HCT116 (cell line): Measurements from ENCODE around the gene RNF144B. TPM values are rescaled to one million over a fixed set of nuclear protein-coding genes. Genes with fewer than 3 reads are reported as not detected.

ENCODE experiments used
- ATAC-seq: fragments of 200-7000 bp; cut with Tn5 transposase; 2 replicates; pipeline ENCODE4 v1.9.1; 2020; ENCODE audit warnings: mild to moderate bottlenecking, moderate library complexity
- BruUV-seq: library from RNA; stranded (reverse); fragments of 400-500 nt; replicated peaks from 2 replicates; lab custom pipeline; 2021; lab: Mats Ljungman, UMichigan
- CTCF ChIA-PET: fragments of 300-600 bp; sonication (Branson Sonifier 250); formaldehyde crosslinking; loops from one replicate; lab custom pipeline; 2021; ENCODE audit warnings: antibody characterized with exemption; lab: Charles Lee
- POLR2A ChIA-PET: fragments of 300-600, 350-600 bp; sonication (Branson Sonifier 250); formaldehyde crosslinking; loops from one replicate; lab custom pipeline; 2021; ENCODE audit warnings: antibody characterized with exemption; lab: Charles Lee
- RAD21 ChIA-PET, 2 experiments: fragments of 300-600 bp; sonication (Branson Sonifier 250); formaldehyde crosslinking; loops; one replicate each; lab custom pipeline; 2023; ENCODE audit warnings: low total read pairs in 2 of 2; ENCODE audit not compliant: uncharacterized antibody in 2 of 2, unreplicated experiment in 2 of 2, low non-redundant PET in 1 of 2; lab: Charles Lee
- DNase-seq: peaks from one replicate; pipeline ENCODE4 v3.0.0-alpha.2; 2010; ENCODE audit warnings: low read depth, low spot score
- H2AFZ ChIP-seq: fragments of 200-600 bp; shearing (Covaris generic), sonication (generic); 2 replicates; pipeline ENCODE4 v1.6.1; 2017; ENCODE audit warnings: low read depth, mixed run types, mixed read lengths, antibody characterized with exemption, low read length; ENCODE audit not compliant: poor library complexity, severe bottlenecking
- H3K27ac ChIP-seq: 2 replicates; pipeline ENCODE4 v1.5.1; 2012; ENCODE audit warnings: low read depth, low read length
- H3K27me3 ChIP-seq: fragments of 200-600 bp; sonication (generic); 2 replicates; pipeline ENCODE4 v1.6.1; 2016; ENCODE audit warnings: mixed run types, low read length, mixed read lengths; ENCODE audit not compliant: insufficient read depth
- H3K36me3 ChIP-seq, 2 experiments: fragments of 200-500 bp in 1 of 2; fragments of 200-600 bp in 1 of 2; sonication (Bioruptor generic) in 1 of 2; sonication (generic) in 1 of 2; 2 replicates each; pipeline versions ENCODE4 v1.5.1 to v1.6.1; 2014 to 2016; ENCODE audit warnings: low read length in 2 of 2, inconsistent platforms in 1 of 2, mixed read lengths in 1 of 2, mixed run types in 1 of 2; ENCODE audit not compliant: insufficient read depth in 2 of 2, control insufficient read depth in 1 of 2
- H3K4me1 ChIP-seq, 2 experiments: fragments of 200-600 bp in 1 of 2; sonication (generic) in 1 of 2; 2 replicates each; pipeline versions ENCODE4 v1.5.1 to v1.6.1; 2012 to 2017; ENCODE audit warnings: low read length in 2 of 2, inconsistent platforms in 1 of 2, mild to moderate bottlenecking in 1 of 2, mixed read lengths in 1 of 2, mixed run types in 1 of 2, moderate library complexity in 1 of 2; ENCODE audit not compliant: insufficient read depth in 2 of 2, control insufficient read depth in 1 of 2
- H3K4me2 ChIP-seq: fragments of 200-600 bp; sonication (generic); 2 replicates; pipeline ENCODE4 v1.6.1; 2017; ENCODE audit warnings: mixed run types, low read length, mixed read lengths
- H3K4me3 ChIP-seq, 2 experiments: fragments of 200-600 bp in 1 of 2; sonication (generic) in 1 of 2; replicated peaks in 1 of 2; 2 replicates each; pipeline ENCODE4 v1.5.1; 2011 to 2016; ENCODE audit warnings: low read length in 2 of 2, control low read depth in 1 of 2, low read depth in 1 of 2, mild to moderate bottlenecking in 1 of 2, mixed read lengths in 1 of 2, mixed run types in 1 of 2
- H3K79me2 ChIP-seq: fragments of 200-600 bp; sonication (generic); 2 replicates; pipeline ENCODE4 v1.6.1; 2017; ENCODE audit warnings: mild to moderate bottlenecking, mixed run types, low read length, moderate library complexity, mixed read lengths; ENCODE audit not compliant: insufficient read depth
- H3K9ac ChIP-seq: fragments of 200-600 bp; sonication (generic); 2 replicates; pipeline ENCODE4 v1.6.1; 2016; ENCODE audit warnings: low read length, mixed read lengths
- H3K9me2 ChIP-seq: fragments of 200-600 bp; sonication (generic), shearing (Covaris generic); 2 replicates; pipeline ENCODE4 v1.6.1; 2017; ENCODE audit warnings: mixed run types, mild to moderate bottlenecking, moderate library complexity; ENCODE audit not compliant: insufficient read depth
- H3K9me3 ChIP-seq, 2 experiments: fragments of 200-500 bp in 1 of 2; fragments of 200-600 bp in 1 of 2; sonication (Bioruptor generic) in 1 of 2; sonication (generic) in 1 of 2; 2 replicates each; pipeline ENCODE4 v1.6.1; 2014 to 2017; ENCODE audit warnings: low read length in 2 of 2, mixed read lengths in 2 of 2, inconsistent platforms in 1 of 2, low read depth in 1 of 2, mild to moderate bottlenecking in 1 of 2, mixed run types in 1 of 2, moderate library complexity in 1 of 2; ENCODE audit not compliant: control insufficient read depth in 1 of 2, insufficient read depth in 1 of 2
- H4K20me1 ChIP-seq: fragments of 200-600 bp; sonication (generic), shearing (Covaris generic); 2 replicates; pipeline ENCODE4 v1.6.1; 2017; ENCODE audit warnings: mixed run types, mild to moderate bottlenecking, moderate library complexity; ENCODE audit not compliant: insufficient read depth
- CBX3 ChIP-seq: IDR thresholded peaks from 2 replicates; pipeline ENCODE4 v1.6.1; 2012; ENCODE audit warnings: low read depth
- CEBPB ChIP-seq: IDR thresholded peaks from 2 replicates; pipeline ENCODE4 v1.6.1; 2012; ENCODE audit warnings: low read depth
- EZH2phosphoT487 ChIP-seq: fragments of 200-600 bp; IDR thresholded peaks from 2 replicates; pipeline ENCODE4 v1.6.1; 2018; ENCODE audit warnings: antibody characterized with exemption, borderline replicate concordance
- JUND ChIP-seq: IDR thresholded peaks from 2 replicates; pipeline ENCODE4 v1.6.1; 2012
- POLR2A ChIP-seq: IDR thresholded peaks from 2 replicates; pipeline ENCODE4 v1.7.0; 2011; ENCODE audit warnings: borderline replicate concordance; ENCODE audit not compliant: insufficient read depth, insufficient read length; ENCODE audit errors: extremely low read depth
- RAD21 ChIP-seq: IDR thresholded peaks from 2 replicates; pipeline ENCODE4 v1.6.1; 2012; ENCODE audit warnings: low read depth, mild to moderate bottlenecking
- SRF ChIP-seq: IDR thresholded peaks from 2 replicates; pipeline ENCODE4 v1.6.1; 2012; ENCODE audit warnings: low read depth
- YY1 ChIP-seq: IDR thresholded peaks from 2 replicates; pipeline ENCODE4 v1.6.1; 2011; ENCODE audit warnings: low read length, low read depth, moderate library complexity, mild to moderate bottlenecking; ENCODE audit not compliant: insufficient replicate concordance; ENCODE audit errors: extremely low read depth
- intact Hi-C: fragments of 100-400 bp; cut with micrococcal nuclease; formaldehyde crosslinking; loops from 2 replicates; pipeline ENCODE4 v1.10.0; 2022
- total RNA-seq: library from RNA; stranded (reverse); gene quantifications from one replicate; pipeline ENCODE4 v1.2.1, GENCODE V29; 2021; ENCODE audit not compliant: unreplicated experiment
- TF ChIP-seq, protein P1 (sequence below): IDR thresholded peaks from 2 replicates; pipeline ENCODE4 v1.6.1; 2011; ENCODE audit warnings: mild to moderate bottlenecking, low read length, moderate library complexity; ENCODE audit not compliant: insufficient replicate concordance; ENCODE audit errors: extremely low read depth
- TF ChIP-seq, protein P2 (sequence below): IDR thresholded peaks from 2 replicates; pipeline ENCODE4 v1.6.1; 2012; ENCODE audit warnings: low read depth

Gene RNF144B
- total RNA-seq, 1 experiment from 2014 or later = 2.1 TPM

DNA sequence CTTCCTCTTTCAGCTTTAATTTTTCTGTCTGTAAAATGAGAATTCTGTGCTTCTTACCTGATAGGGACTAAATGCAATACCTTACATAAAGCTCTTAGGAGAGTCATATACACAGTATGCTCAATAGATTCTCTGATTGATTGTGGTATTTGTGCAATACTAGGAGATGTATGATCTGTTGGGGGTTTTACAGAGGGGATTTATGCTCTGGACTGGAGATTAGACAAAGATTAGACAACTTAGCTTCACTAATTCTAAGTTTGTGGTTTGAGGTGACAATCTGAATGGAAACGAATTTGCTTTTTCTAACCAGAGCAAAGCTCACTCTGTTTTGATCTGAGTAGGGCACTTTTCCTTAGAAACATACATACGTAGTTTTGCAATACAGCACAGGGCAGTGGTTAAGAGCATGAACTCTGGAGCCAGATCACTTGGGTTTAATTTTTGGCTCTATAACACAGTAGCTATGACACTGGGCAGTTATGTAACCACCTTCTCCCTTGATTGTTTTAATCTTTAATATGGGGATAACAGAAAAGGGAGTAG, 126.2 kb downstream of the RNF144B start:
- 0 out of 4 replicates have a peak, but pooled peaks cover 0 to 3% of the 10 kb centered on the region in 2 experiments for H3K4me1 ChIP-seq
- ATAC-seq (no peak), DNase-seq (no peak)
- H3K27ac ChIP-seq = no peak overlapping the region
- ChIA-PET CTCF (no interaction called here), RAD21 (no interaction called here), POLR2A (no interaction called here)
- BruUV-seq = no TSS peak
- intact Hi-C loops = no loop called here
- H3K79me2 ChIP-seq = no peaks in the 10 kb centered on the region
- no peaks in the 10 kb centered on the region for H3K9me2 ChIP-seq
- no peaks in the 10 kb centered on the region for H4K20me1 ChIP-seq
- no peaks in the 10 kb centered on the region for H3K36me3 ChIP-seq
- no peak overlapping the region for H3K4me2 ChIP-seq
- H3K4me3 ChIP-seq = no peak overlapping the region
- no peak for TF ChIP-seq JUND
- no peak overlapping the region for H2AFZ ChIP-seq
- no peaks in the 10 kb centered on the region for H3K27me3 ChIP-seq
- no peaks in the 10 kb centered on the region for H3K9me3 ChIP-seq
- no peak overlapping the region for H3K9ac ChIP-seq

DNA sequence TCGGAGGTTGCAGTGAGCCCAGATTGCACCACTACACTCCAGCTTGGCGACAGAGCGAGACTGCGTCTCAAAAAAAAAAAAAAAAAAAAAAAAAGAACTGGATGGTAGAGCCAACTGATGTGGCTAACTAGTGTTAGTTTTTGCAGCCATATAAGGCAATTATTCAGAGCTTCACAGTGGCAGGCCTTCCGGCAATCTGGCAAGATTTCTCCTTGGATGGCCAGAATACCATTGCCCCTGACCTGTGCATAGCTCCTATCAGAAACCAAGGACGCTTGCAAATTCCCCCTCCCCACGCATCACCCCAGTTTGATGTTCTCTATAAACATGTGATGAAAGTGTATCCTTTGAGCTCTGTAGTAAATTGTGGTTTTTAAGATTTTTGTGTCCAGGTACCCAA, 127.0 kb downstream of the RNF144B start:
- no TSS peak for BruUV-seq
- no peaks in the 10 kb centered on the region for H3K79me2 ChIP-seq
- TF ChIP-seq, protein P1, sequence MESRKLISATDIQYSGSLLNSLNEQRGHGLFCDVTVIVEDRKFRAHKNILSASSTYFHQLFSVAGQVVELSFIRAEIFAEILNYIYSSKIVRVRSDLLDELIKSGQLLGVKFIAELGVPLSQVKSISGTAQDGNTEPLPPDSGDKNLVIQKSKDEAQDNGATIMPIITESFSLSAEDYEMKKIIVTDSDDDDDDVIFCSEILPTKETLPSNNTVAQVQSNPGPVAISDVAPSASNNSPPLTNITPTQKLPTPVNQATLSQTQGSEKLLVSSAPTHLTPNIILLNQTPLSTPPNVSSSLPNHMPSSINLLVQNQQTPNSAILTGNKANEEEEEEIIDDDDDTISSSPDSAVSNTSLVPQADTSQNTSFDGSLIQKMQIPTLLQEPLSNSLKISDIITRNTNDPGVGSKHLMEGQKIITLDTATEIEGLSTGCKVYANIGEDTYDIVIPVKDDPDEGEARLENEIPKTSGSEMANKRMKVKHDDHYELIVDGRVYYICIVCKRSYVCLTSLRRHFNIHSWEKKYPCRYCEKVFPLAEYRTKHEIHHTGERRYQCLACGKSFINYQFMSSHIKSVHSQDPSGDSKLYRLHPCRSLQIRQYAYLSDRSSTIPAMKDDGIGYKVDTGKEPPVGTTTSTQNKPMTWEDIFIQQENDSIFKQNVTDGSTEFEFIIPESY = no peak
- TF ChIP-seq YY1 = no peak
- no peak for TF ChIP-seq RAD21
- no peak for TF ChIP-seq POLR2A
- no peak for TF ChIP-seq EZH2phosphoT487
- no peak for TF ChIP-seq CBX3
- no peak for TF ChIP-seq CEBPB
- TF ChIP-seq SRF = no peak
- TF ChIP-seq, protein P2, sequence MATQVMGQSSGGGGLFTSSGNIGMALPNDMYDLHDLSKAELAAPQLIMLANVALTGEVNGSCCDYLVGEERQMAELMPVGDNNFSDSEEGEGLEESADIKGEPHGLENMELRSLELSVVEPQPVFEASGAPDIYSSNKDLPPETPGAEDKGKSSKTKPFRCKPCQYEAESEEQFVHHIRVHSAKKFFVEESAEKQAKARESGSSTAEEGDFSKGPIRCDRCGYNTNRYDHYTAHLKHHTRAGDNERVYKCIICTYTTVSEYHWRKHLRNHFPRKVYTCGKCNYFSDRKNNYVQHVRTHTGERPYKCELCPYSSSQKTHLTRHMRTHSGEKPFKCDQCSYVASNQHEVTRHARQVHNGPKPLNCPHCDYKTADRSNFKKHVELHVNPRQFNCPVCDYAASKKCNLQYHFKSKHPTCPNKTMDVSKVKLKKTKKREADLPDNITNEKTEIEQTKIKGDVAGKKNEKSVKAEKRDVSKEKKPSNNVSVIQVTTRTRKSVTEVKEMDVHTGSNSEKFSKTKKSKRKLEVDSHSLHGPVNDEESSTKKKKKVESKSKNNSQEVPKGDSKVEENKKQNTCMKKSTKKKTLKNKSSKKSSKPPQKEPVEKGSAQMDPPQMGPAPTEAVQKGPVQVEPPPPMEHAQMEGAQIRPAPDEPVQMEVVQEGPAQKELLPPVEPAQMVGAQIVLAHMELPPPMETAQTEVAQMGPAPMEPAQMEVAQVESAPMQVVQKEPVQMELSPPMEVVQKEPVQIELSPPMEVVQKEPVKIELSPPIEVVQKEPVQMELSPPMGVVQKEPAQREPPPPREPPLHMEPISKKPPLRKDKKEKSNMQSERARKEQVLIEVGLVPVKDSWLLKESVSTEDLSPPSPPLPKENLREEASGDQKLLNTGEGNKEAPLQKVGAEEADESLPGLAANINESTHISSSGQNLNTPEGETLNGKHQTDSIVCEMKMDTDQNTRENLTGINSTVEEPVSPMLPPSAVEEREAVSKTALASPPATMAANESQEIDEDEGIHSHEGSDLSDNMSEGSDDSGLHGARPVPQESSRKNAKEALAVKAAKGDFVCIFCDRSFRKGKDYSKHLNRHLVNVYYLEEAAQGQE = no peak
- H2AFZ ChIP-seq = no peak overlapping the region
- ATAC-seq = no peak
- ChIA-PET RAD21 (no interaction called here), POLR2A (no interaction called here), CTCF (no interaction called here)
- H3K9me2 ChIP-seq = no peaks in the 10 kb centered on the region
- H3K4me1 ChIP-seq = 0 out of 4 replicates have a peak, but pooled peaks cover 0 to 3% of the 10 kb centered on the region in 2 experiments
- H3K4me3 ChIP-seq = no peak overlapping the region
- DNase-seq = no peak
- no peaks in the 10 kb centered on the region for H3K9me3 ChIP-seq
- no peaks in the 10 kb centered on the region for H3K36me3 ChIP-seq
- no peak overlapping the region for H3K9ac ChIP-seq
- no peaks in the 10 kb centered on the region for H3K27me3 ChIP-seq
- no peak overlapping the region for H3K27ac ChIP-seq
- H3K4me2 ChIP-seq = no peak overlapping the region
- no peaks in the 10 kb centered on the region for H4K20me1 ChIP-seq
- intact Hi-C loops = no loop called here
